NCI-H1105 (cell line): Measurements from ENCODE around the gene LKAAEAR1.
"Not testable (repeated sequence)": the region's sequence is repeated elsewhere in the genome, so short reads cannot be mapped to it uniquely, and the experiment has no call there.

ENCODE experiments used
- DNase-seq: peaks from one replicate; lab custom pipeline; 2025; lab: John Stamatoyannopoulos, UW

LKAAEAR1 gene

DNA sequence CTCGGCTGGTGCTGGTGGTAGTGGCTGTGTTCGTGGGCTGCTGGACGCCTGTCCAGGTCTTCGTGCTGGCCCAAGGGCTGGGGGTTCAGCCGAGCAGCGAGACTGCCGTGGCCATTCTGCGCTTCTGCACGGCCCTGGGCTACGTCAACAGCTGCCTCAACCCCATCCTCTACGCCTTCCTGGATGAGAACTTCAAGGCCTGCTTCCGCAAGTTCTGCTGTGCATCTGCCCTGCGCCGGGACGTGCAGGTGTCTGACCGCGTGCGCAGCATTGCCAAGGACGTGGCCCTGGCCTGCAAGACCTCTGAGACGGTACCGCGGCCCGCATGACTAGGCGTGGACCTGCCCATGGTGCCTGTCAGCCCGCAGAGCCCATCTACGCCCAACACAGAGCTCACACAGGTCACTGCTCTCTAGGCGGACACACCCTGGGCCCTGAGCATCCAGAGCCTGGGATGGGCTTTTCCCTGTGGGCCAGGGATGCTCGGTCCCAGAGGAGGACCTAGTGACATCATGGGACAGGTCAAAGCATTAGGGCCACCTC is 14.3 kb upstream of the LKAAEAR1 start:
- no peak for DNase-seq

DNA sequence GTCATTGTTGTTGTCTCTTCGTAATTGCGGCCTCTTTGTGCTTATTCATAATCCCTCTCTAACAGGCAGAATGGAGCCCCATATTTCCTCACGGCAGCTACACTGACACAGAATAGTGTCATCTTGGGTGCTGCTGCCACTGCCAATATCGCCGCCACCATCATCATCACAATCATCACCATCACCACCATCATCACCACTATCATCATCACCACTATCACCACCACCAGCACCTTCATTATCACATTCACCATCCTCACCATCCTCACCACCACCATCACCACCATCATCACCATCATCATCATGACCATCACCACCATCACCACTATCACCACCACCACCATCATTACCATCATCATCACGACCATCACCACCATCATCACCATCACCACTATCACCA is 12.3 kb upstream of the LKAAEAR1 start:
- no peak for DNase-seq

GRCh38 chr20:64095927-64096326 is 11.7 kb upstream of the LKAAEAR1 start:
- no peak for DNase-seq

- no peak for DNase-seq
Measured at GRCh38 chr20:64095455-64095854, 11.3 kb upstream of the LKAAEAR1 start.

DNA sequence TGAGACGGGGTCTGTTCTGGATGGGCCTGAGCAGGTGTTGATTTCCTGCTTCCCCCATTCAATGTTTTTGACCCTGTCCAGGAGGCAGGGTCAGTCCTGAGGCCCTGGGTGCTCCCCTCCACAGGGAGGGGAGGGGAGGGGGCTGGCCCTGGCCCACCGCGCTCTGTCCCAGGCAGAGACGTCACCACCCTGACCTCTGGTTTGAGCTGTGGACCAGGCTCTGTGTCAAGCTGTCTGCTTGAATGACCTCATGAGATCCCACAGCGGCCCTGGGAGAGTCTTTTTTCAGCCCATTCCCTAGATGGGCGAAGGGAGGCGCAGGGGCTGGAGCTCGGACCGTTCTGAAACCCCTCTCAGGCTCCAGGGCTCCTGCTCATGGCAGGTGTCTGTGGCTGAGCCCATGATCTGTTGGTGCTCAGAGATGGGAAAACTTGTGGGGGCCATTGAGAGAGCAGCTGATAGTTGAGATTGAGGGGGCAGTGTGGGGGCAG is 8.9 kb upstream of the LKAAEAR1 start:
- DNase-seq, result no peak

DNA sequence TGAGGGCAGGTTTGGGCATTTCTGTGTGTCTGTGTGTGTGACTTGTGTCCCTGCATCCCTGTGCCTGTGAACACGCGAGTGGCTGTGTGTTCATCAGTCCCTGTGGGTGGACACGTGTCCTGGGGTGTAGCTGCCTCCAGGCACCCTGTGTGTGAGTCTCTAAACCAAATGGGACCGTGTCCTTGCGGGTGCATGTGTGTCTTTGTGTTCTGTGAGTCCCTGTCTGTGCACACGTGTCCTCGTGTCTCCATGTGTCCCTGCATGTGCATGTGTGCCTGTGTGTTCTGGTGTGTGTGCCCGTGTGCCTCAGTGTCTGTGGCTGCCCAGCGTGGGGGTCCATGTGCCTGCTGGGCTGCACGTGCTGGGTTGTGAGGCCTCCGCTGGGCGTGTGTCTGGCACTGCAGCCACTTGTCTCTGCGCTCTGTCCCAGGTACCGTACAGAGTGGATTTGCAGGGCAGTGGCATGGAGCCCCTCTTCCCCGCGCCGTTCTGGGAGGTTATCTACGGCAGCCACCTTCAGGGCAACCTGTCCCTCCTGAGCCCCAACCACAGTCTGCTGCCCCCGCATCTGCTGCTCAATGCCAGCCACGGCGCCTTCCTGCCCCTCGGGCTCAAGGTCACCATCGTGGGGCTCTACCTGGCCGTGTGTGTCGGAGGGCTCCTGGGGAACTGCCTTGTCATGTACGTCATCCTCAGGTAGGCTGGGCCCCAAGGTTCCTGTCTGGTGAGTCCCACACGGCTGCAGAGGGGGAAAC is 8.2 kb upstream of the LKAAEAR1 start:
- no peak for DNase-seq

GRCh38 chr20:64091770-64092169 is 7.6 kb upstream of the LKAAEAR1 start:
- DNase-seq, result no peak

DNA sequence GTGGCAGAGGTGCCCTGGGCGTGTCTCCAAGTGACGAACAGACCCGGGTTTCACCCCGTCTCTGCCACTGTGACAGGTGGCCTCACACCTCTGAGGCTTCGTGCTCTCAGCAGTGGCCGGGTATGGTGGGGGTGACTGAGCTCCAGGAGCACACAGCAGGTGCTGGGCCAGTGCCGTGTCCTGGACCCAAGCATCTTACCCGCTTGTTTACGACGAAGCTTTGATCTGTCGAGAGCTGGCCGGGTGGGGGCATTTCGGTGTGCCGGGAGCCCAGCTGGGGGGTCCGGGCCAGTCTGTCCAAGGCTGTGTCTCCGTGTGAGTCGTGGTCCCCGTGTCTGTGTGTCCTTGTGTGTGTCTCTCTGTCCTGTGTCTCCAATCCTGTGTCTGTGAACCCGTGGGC is 7.1 kb upstream of the LKAAEAR1 start:
- DNase-seq, result no peak

GRCh38 chr20:64090165-64090564 is 6.0 kb upstream of the LKAAEAR1 start:
- DNase-seq, result peak; percentile 21

DNA sequence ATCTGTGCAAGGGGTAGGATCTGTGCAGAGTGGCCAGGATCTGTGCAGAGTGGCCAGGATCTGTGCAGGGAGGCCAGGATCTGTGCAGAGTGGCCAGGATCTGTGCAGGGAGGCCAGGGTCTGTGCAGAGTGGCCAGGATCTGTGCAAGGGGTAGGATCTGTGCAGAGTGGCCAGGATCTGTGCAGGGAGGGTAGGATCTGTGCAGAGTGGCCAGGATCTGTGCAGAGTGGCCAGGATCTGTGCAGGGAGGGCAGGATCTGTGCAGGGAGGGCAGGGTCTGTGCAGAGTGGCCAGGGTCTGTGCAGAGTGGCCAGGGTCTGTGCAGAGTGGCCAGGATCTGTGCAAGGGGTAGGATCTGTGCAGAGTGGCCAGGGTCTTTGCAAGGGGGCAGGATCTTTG is 4.4 kb upstream of the LKAAEAR1 start:
- not testable (repeated sequence) for DNase-seq

DNA sequence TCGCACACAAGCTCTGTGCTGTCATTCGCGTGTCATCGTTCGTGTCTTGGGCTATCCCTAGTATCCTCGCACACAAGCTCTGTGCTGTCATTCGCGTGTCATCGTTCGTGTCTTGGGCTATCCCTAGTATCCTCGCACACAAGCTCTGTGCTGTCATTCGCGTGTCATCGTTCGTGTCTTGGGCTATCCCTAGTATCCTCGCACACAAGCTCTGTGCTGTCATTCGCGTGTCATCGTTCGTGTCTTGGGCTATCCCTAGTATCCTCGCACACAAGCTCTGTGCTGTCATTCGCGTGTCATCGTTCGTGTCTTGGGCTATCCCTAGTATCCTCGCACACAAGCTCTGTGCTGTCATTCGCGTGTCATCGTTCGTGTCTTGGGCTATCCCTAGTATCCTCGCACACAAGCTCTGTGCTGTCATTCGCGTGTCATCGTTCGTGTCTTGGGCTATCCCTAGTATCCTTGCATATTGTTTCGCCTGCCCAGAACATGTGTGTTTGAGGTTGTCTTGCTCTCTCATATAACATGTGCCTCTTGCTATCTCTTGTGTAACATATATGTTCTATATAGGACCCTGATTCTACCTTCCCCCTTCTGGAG is 3.1 kb upstream of the LKAAEAR1 start:
- not testable (repeated sequence) for DNase-seq

DNA sequence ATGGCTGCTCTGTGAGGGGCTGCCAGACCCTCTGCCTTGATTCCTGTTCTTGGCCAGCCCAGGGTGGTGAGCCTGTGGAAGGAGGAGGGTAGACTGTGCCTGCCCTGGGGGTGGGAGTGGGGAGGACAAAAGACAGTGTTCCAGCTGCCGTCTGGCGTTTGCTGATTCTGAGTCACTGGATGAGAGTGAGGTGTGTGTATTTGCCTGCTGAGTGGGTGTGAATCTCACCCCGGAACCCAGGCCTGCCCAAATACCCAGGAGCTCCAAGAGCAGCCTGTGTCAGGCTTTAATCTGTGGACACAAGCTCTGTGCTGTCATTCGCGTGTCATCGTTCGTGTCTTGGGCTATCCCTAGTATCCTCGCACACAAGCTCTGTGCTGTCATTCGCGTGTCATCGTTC is 2.6 kb upstream of the LKAAEAR1 start:
- no peak for DNase-seq

- peak; percentile 44 for DNase-seq
Measured at GRCh38 chr20:64084685-64085152, 521 bp upstream of the LKAAEAR1 start.

DNA sequence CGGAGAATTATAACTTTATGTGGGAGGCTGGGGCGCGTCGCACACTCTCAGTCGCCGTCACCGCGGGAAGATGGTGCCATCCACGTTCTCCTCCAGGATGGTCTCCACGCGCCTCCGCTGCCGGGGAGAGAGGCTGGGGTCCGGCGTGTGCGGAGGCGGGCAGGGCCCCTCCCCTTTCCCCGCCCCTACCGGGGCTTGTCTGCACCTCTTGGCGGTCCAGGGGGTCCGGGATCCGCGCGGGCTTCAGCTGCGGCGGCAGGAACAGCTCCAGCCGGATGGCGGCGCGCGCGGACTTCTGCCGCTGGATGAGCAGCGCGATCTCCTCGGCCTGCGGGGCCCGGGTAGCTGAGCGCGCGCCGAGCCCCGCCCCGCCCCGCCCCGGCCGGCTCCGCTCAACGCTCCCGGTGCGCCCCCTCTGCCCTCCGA is 807 bp downstream of the LKAAEAR1 start:
- peak; percentile 75 for DNase-seq

DNA sequence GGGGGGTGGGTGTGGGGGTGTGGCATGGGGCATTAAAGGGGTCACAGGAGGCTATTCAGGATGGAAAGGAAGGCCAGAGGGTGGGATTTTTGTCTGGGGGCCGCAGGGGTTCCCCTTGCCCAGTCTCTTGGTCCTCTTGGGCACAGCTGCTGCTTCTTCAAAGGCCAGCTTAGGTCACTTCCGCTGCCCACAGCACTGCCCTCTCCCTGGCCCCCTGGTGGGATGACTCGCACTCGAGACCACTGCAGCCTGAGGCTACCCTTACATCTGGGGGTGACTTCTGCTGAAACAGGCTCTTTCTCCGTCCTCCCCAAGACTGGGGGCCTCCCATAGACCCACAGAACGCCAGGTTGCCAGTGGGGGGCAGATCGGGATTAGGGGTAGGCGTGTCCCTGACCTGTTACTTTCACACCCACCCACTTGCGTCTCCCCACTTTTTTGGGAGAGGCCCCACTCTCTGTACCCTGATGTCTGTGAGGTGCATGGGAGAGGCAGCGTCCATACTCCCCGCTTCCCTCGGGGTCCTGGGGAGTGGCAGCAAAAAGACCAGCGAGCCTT is 1.3 kb downstream of the LKAAEAR1 start:
- DNase-seq, result no peak

DNA sequence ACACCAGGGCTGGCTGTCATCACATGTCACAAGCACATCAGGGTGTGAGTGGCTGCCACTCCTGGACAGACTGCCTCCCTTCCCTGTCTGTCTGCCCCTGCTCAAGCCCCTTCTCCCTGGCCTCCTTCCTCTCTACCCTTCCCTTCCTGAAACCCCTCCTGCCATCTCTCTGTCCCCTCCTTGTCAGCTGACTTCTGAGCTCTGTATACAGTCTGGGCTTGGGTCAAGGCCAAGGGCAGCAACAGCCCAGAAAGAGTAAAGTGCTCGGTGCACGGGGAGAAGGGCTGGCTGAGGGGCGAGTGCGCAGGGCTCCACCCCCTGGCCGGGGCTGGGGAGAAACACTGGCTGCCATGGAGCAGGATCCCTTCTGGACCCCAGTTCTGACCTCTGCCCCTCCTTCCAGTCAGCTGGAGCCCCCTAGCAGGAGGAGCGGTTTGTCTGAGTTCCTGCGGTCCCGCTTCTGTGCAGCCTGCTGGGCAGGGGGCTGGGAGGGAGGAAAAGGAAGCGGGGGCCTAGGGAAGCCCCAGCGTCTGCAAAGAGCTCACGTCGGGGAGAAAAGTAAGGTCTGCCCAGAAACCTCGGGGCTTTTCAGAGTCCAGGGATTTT is 2.0 kb downstream of the LKAAEAR1 start:
- no peak for DNase-seq

DNA sequence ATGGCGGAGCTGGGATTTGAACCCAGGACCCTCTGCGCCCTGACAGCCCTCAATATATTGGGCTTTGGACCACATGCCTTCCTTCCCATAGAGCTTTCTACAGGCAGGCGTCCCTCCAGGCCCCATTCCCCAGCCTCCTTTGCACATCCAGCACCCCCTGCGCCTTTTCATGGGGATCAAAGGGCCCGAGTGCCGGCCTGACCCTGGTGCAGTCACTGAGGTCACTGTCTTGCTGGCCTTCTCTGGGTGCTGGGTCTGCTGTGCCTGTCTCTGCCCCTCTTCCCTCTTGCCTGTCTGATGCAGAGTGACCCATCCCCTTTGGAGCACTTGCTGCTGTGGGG is 2.6 kb downstream of the LKAAEAR1 start:
- no peak for DNase-seq

DNA sequence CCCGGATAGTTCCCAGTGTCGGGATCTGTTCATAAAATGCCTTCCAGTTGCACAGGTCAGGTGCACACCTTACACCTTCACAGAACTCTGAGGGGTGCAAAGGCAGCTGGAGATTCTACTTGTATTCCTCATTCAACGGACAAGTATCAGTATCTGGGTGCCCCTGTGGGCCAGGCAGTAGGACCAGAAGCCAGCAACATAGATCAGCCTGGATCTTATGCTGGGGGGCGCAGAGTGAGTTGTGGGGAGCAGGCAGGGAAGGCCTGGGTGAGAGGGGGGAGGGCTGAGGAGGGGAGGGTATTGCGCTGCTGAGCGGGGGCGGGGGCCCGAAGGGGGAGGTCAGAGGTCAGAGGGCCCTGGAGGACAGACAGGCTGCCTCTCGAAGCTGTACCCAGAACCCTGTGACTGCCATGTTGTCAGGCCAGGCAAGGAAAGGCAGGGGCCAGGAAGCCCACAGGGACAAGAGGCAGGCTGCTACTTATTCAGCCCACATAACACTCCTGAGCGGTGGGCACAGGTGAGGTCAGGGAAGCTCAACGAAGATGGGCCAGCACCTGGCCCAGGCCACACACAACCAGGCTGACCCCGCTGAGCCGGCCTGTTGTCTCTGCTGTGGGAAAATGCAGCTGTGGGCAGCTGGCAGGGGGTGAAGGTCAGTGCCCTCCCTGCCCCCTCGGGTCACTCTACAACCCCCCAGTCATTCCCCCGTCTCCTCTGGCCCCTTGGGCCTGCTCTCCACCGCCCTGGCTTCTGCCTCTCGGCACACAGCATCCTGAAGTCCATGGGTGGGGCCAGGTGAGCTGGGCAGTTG is 3.2 kb downstream of the LKAAEAR1 start:
- DNase-seq, result no peak

DNA sequence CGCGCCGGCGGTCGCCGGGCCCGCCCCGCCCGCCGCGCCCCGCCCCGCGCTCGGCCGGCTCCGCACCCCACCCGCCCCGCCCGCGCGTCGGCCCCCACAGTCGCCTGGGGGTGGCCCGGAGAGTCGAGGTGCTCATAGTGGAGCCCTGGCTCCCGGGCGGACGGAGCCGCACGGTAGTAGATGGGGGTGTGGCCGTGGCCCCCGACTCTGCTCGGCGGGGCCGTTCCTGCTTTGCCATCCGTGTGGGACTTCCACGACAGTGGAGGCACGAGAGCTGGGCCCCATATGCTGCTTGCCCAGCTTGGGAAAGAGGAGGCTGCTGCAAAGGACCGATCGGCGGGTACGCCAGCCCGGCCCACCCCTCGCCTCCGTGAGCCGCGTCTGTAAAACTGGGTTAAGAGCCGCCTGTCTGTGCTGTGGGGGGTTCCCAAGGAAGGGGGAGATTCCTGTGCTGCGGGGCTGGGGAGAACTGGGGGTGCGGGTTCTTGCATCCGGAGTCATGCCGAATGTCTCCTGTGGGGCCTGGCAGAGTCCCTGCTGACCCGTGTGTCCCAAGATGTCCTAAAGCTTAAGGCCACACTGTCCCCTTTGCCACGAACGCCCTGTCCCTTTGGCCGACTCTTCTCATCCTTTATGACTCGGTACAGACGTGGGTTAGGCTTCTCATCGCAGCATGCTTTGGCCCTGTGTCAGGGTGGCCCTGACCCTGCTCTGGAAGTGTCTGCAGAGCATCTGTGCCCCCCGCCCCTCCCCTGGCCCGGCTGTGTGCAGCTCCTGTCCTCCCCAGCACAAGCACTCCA is 4.0 kb downstream of the LKAAEAR1 start, which contains the start of gene OPRL1:
OPRL1 (plus strand) TSS at position 70 of the 800 bp plus-strand sequence. CDS start 12,639 bp downstream, outside the sequence.
- DNase-seq, result no peak

- peak; percentile 38 for DNase-seq
Measured at GRCh38 chr20:64079273-64080012, 4.8 kb downstream of the LKAAEAR1 start, which contains the start of gene RGS19. RGS19 (minus strand) TSS chr20:64079518; CDS start chr20:64076886, 2,632 bp downstream.
